Ectodermal cell (in vitro differentiated cells): Measurements from ENCODE around the gene TLCD5.

Experiments
- H3K27ac ChIP-seq: 2 replicates; pipeline ENCODE4 v1.7.0; 2013; ENCODE audit warnings: mild to moderate bottlenecking, low read depth, low read length; ENCODE audit not compliant: insufficient read depth, poor library complexity, severe bottlenecking
- H3K27me3 ChIP-seq: 2 replicates; pipeline ENCODE4 v1.7.0; 2013; ENCODE audit warnings: mild to moderate bottlenecking, low read length; ENCODE audit not compliant: insufficient read depth, control insufficient read depth, poor library complexity, severe bottlenecking
- H3K36me3 ChIP-seq: one replicate; pipeline ENCODE4 v1.7.0; 2013; ENCODE audit warnings: low read length; ENCODE audit not compliant: control insufficient read depth, insufficient read depth
- H3K4me1 ChIP-seq: one replicate; pipeline ENCODE4 v1.7.0; 2013; ENCODE audit warnings: low read length; ENCODE audit not compliant: control insufficient read depth, insufficient read depth
- H3K4me3 ChIP-seq: 2 replicates; pipeline ENCODE4 v1.7.0; 2013; ENCODE audit warnings: low read depth, low read length, control low read depth; ENCODE audit not compliant: insufficient read depth
- H3K9me3 ChIP-seq: 2 replicates; pipeline ENCODE4 v1.7.0; 2013; ENCODE audit warnings: mild to moderate bottlenecking, low read length, moderate library complexity; ENCODE audit not compliant: control insufficient read depth
- WGBS, 2 experiments: methylation state at CpG; one replicate each; pipeline ENCODE4 v1.1.7; 2013; ENCODE audit warnings: missing lambda C conversion rate in 2 of 2; 5-methylcytosine and 5-hydroxymethylcytosine counted together

TLCD5 gene

DNA sequence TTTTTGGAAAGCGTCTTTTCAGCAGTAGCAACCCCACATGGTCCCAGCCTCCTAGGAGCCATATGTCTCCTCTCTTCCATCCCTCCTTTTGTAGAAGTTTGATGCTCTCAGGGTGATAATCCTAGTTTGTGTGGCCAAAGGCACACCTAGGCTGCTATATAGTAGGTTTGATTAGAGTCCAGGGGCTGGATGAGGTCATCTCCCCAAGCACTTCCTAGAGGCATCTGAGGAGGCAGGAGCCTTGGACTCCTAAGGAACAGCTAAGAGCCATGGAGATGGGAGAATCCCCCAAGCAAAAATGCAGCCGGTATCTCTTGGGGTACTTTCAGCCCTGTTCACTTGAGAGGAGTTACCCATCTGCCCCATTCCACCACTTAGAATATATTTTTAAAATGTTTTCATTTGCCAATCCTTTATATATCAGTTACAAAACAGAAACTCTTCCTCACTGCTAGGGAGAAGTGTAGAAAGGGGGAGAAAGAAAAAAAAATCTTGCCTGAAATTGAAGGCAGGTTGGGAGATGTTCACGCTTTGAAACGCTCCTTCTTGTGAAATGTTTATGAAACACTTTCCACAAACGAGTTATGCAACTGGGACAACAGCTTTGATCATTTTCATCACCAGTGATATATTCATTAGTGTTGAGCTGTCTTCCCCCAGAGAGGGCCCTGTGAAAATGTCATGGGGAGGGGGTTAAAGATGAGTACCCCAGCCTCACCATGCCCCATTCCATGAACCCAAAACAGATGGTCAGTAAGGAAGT, 31.9 kb upstream of the TLCD5 start:
- H3K27me3 ChIP-seq: no peaks in the 10 kb centered on the region
- WGBS, 2 experiments: 90 to 91% methylated on average over 5 of the region's 5 CpGs

DNA sequence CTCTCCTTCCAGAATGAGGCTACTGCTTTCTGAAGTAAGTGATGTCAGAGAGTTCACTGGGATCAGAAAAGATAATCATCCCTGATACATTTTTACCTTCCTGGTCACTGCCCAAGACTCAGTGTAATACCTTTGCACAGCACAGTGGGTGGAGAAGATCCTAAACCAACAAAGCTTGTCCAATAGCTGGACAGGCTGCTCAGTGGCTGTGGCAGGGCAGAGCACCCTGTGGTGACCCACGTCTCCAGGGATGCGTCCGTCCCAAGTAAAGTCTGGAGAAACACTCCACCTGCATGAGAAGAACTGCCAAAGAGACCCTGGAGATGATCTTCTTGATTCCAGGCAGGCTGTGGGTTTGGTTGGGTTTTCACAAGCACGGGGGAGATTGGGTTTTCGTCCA, 31.0 kb upstream of the TLCD5 start:
- no peaks in the 10 kb centered on the region for H3K27me3 ChIP-seq
- 88 to 95% methylated on average over 5 of the region's 5 CpGs for WGBS, 2 experiments
- H3K4me1 ChIP-seq: peaks cover 5% of the 10 kb centered on the region
- H3K9me3 ChIP-seq: no peaks in the 10 kb centered on the region
- H3K36me3 ChIP-seq: no peaks in the 10 kb centered on the region
- H3K4me3 ChIP-seq: no peak overlapping the region
- no peak overlapping the region for H3K27ac ChIP-seq

More for the DNA sequence above, 31.9 kb upstream of the TLCD5 start:
- H3K9me3 ChIP-seq: no peaks in the 10 kb centered on the region
- no peak overlapping the region for H3K27ac ChIP-seq
- H3K36me3 ChIP-seq: no peaks in the 10 kb centered on the region
- H3K4me3 ChIP-seq: no peak overlapping the region
- peaks cover 5% of the 10 kb centered on the region for H3K4me1 ChIP-seq

DNA sequence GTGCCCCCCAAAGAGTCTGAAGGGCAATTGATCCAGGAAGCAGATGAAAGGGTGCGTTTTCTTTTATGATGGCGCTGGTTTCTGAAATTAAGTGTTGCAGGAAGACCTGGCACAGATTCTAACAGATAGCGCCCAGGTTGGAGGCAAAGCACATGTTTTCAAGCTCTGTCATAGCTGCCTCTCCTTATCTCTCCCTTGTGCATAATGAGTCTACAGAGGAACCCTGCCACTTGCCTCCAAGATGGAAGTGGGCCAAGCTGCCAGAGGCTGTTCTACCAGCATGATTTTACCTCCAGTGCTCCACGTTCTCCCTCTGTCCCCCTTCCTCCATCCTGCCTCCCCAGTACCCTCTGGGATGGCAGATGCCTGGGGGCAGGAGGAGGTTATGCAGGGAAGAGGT, 30.0 kb upstream of the TLCD5 start:
- Histone ChIP-seq H3K36me3 (no peaks in the 10 kb centered on the region), H3K27ac (no peak overlapping the region), H3K4me3 (no peak overlapping the region), H3K4me1 (peaks cover 5% of the 10 kb centered on the region), H3K9me3 (no peaks in the 10 kb centered on the region), H3K27me3 (no peaks in the 10 kb centered on the region)
- WGBS, 2 experiments: 94 to 98% methylated on average over 4 of the region's 4 CpGs

DNA sequence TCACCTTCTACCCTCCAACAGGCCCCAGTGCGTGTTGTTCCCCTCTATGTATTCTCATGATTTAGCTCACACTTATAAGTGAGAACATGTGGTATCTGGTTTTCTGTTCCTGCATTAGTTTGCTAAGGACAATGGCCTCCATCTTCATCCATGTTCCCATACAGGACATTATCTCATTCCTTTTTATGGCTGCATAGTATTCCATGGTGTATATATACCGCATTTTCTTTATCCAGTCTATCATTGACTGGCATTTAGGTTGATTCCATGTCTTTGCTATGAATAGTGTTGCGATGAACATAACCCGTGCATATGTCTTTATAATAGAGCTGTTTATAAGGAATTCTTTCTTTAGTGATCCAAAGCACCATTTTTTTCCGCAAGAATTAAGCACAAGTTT, 28.5 kb upstream of the TLCD5 start:
- H3K36me3 ChIP-seq: no peaks in the 10 kb centered on the region
- H3K4me3 ChIP-seq: no peak overlapping the region
- no peaks in the 10 kb centered on the region for H3K27me3 ChIP-seq
- H3K27ac ChIP-seq: no peak overlapping the region
- H3K9me3 ChIP-seq: no peaks in the 10 kb centered on the region
- H3K4me1 ChIP-seq: no peaks in the 10 kb centered on the region
- WGBS, 2 experiments: 89% methylated on average over 5 of the region's 5 CpGs

DNA sequence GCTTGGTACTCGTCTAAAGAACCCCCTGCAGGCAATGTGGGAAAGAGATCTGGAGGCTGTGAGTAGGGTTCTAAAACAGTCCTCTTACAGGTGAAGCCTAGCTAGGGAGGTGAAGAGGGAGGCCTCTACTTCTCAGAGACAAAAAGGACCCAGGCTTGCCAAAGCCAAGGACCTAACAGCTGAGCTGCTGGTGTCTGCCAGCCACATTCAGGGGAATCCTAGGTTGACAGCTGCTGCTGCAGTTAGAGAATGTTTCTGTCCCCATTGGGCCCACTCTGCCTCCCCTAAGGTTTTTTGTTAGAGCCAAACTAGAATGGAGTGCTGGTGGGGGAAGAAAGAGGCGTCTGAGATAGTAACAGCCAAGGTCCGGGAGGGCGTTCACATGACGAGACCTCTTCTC, 26.6 kb upstream of the TLCD5 start:
- H3K27me3 ChIP-seq: no peaks in the 10 kb centered on the region
- no peak overlapping the region for H3K4me3 ChIP-seq
- 77 to 78% methylated on average over 5 of the region's 5 CpGs for WGBS, 2 experiments
- no peaks in the 10 kb centered on the region for H3K9me3 ChIP-seq
- no peaks in the 10 kb centered on the region for H3K4me1 ChIP-seq
- no peaks in the 10 kb centered on the region for H3K36me3 ChIP-seq
- no peak overlapping the region for H3K27ac ChIP-seq

DNA sequence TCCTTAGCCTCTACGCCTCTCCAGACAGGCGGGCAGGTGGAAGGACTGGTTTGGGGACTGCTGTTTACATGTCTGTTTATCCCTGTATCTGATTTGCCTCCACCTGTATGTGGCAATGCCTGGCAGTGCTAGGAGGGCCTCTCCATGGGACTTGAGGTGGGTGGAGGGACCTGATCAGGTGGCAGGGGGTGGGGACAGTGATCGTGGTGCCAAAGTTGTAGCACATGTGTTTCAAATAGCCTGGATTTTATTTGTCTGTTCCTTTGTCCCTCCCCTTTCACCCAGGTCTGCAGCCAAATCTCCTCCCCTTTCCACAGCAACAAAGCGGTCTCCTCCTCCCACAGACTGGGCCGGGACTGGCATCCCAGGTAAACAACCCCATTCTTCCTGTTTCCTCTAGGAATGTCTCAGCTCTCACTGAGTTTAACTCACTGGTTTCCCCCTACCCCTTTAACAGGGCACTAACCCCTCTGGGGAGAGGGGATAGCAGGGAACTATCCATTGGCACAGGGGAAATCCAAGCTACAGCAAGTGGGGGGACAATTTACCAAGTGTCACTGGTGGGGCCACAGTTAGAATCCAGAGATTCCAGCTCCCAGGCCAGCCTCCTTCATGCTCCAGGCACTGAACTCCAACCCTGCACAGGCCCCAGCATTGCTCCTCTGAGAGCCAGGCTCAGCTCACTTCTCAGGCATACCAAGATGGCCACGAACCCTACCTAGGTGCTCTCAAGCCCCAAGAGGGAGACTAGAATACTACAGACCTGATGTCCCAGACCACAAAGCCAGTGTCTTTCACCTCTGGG, 22.9 kb upstream of the TLCD5 start:
- no peaks in the 10 kb centered on the region for H3K9me3 ChIP-seq
- no peaks in the 10 kb centered on the region for H3K36me3 ChIP-seq
- H3K4me3 ChIP-seq: no peak overlapping the region
- no peaks in the 10 kb centered on the region for H3K27me3 ChIP-seq
- H3K27ac ChIP-seq: no peak overlapping the region
- peaks cover 5% of the 10 kb centered on the region for H3K4me1 ChIP-seq
- WGBS, 2 experiments: 84 to 90% methylated on average over 6 of the region's 6 CpGs

DNA sequence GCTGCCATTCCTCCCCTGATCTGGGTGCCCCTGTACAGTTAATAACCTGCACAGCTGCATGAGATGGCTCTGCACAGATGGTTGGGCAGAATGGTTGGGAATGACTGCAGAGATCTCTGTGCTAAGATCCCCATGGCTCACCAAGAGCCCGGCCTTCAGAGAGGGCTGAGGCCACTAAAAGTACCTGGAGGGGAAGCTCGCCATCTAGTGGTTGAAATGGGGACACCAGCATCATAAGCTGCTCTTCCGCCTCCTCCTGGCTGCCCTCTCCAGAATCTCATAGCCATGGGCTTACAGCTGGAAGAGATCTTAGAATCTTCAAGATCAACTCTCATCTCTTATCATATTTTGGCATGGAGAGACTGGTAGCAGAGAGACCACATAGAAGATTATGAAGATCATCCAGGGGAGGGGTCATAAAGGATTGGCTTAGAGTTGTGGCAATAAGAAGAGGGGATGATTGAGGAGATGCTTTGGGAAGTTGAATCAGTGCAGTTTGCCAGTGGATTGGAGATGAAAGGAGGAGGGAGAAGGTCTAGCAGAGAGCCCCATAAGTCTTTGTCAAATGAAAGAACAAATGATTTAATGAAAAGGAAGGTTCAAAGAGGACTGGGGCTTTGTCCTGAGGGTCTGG, 22.0 kb upstream of the TLCD5 start:
- Histone ChIP-seq H3K9me3 (no peaks in the 10 kb centered on the region), H3K27ac (no peak overlapping the region), H3K4me1 (peaks cover 8% of the 10 kb centered on the region), H3K36me3 (no peaks in the 10 kb centered on the region), H3K27me3 (no peaks in the 10 kb centered on the region), H3K4me3 (no peak overlapping the region)
- WGBS, 2 experiments: 18 to 20% methylated on average over 3 of the region's 3 CpGs

DNA sequence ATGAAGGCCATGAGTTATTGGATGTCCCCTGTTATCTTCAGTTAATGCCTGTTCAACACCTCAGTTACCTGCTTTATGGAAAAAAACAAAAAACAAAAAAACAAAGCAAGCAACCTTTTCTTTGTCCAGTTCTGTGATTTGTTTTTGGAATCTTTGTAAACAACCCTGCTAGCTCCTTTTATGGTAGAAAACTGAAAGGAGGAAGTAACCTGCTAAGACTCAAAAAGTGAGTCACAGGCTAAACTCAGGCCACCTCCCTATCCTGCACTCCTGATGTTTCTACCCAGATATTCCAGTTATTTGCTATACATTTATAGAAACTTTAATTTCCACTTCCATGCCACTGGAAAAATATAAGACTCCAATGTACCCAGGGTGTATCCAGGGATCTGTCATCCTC, 20.6 kb upstream of the TLCD5 start:
- H3K27me3 ChIP-seq: no peaks in the 10 kb centered on the region
- H3K9me3 ChIP-seq: no peaks in the 10 kb centered on the region
- no peak overlapping the region for H3K4me3 ChIP-seq
- no peaks in the 10 kb centered on the region for H3K36me3 ChIP-seq
- H3K4me1 ChIP-seq: peaks cover 8% of the 10 kb centered on the region
- no peak overlapping the region for H3K27ac ChIP-seq

DNA sequence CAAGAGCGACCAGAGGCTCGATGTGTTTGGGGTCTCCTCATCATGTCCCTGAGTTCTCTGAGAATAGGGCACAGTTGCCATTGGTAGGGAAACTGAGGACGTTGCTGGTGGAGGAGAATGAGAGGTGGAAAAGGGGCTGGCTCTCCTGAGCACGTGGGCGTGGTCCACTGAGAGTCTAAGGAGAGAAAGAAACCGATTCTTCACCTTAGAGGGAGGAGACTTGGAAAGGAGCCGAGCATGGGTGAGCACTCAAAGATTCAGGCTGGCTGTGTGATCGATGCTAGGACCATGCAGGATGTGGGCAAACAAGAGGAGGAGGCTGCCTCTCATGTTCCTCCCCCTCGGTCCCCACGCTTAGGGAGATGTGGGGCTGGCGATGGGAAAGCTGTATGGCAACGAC, 19.8 kb upstream of the TLCD5 start:
- no peak overlapping the region for H3K4me3 ChIP-seq
- H3K4me1 ChIP-seq: peaks cover 8% of the 10 kb centered on the region
- H3K9me3 ChIP-seq: no peaks in the 10 kb centered on the region
- no peaks in the 10 kb centered on the region for H3K27me3 ChIP-seq
- WGBS, 2 experiments: 90 to 91% methylated on average over 12 of the region's 12 CpGs
- H3K36me3 ChIP-seq: no peaks in the 10 kb centered on the region
- H3K27ac ChIP-seq: no peak overlapping the region

DNA sequence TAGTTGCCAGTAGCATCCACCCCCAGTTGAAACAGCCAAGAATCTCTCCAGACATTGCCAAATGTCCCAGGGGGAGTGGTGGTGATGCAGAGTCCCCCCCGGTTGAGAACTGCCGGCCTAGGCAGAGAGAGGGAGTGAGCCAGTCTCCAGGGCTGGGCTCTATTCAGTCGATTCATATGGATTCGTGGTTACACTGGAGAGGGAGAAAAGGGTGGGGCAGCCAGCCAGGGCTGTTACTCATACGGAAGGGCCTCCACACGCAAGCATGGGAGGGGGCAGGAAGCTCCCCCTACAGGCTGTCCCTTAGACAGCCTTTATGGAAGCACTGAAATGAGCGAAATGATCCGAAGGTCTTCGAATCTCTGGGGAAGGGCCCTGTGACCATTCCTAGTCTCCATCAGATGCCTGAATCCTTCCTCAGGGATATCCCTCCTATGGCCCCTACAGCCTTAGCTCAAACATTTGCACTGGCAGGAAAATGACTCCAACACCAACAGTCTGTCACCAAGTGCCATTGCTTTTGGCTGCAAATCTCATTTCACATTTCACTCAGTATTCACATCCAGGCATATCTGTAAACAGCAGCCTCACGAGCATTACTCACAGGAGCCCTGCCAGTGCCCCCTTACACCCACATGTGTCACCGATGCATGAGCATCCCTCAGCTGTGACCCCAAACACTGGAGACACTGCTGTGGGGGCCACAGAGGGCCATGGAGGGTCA, 18.4 kb upstream of the TLCD5 start:
- H3K4me3 ChIP-seq: no peak overlapping the region
- no peaks in the 10 kb centered on the region for H3K9me3 ChIP-seq
- WGBS, 2 experiments: 53 to 55% methylated on average over 11 of the region's 11 CpGs
- H3K27me3 ChIP-seq: no peaks in the 10 kb centered on the region
- no peak overlapping the region for H3K27ac ChIP-seq
- peaks cover 8% of the 10 kb centered on the region for H3K4me1 ChIP-seq
- no peaks in the 10 kb centered on the region for H3K36me3 ChIP-seq
